Endothelial cell of umbilical vein (primary cell): Measurements from ENCODE around the gene AFG3L2.

Experiments used
- EZH2 ChIP-seq: IDR thresholded peaks from 2 replicates; pipeline ENCODE4 v1.6.1; 2012; ENCODE audit warnings: borderline replicate concordance, low read depth, mild to moderate bottlenecking, moderate library complexity, low read length, inconsistent platforms; ENCODE audit not compliant: severe bottlenecking
- FOS ChIP-seq: IDR thresholded peaks from 2 replicates; pipeline ENCODE4 v1.6.1; 2011; ENCODE audit warnings: mild to moderate bottlenecking, low read length, moderate library complexity, borderline replicate concordance; ENCODE audit not compliant: insufficient read depth
- MAX ChIP-seq: IDR thresholded peaks from 2 replicates; pipeline ENCODE4 v1.6.1; 2011; ENCODE audit not compliant: insufficient read depth, insufficient read length
- MYC ChIP-seq: IDR thresholded peaks from one replicate; pipeline ENCODE4 v1.6.1; 2011; ENCODE audit warnings: mild to moderate bottlenecking, low read depth, low read length
- POLR2A ChIP-seq: IDR thresholded peaks from 2 replicates; pipeline ENCODE4 v1.6.1; 2012; ENCODE audit warnings: low read depth, mild to moderate bottlenecking, control low read depth, low read length
- POLR2AphosphoS5 ChIP-seq: IDR thresholded peaks from 2 replicates; pipeline ENCODE4 v1.6.1; 2012; ENCODE audit warnings: low read depth, mild to moderate bottlenecking, control low read depth, low read length, moderate library complexity; ENCODE audit not compliant: insufficient read depth
- TF ChIP-seq, protein P1 (sequence below), 2 donors: IDR thresholded peaks; 1 replicate in 1 of 2; 2 replicates in 1 of 2; pipeline ENCODE4 v1.5.1; 2011; ENCODE audit warnings: low read length in 2 of 2, mild to moderate bottlenecking in 2 of 2, moderate library complexity in 2 of 2, control low read depth in 1 of 2, inconsistent platforms in 1 of 2, low read depth in 1 of 2; ENCODE audit not compliant: insufficient read depth in 1 of 2; ENCODE audit errors: extremely low read depth in 1 of 2

- TF ChIP-seq POLR2AphosphoS5: no peak
- no peak for TF ChIP-seq POLR2A
- TF ChIP-seq MAX: no peak
- TF ChIP-seq, protein P1, sequence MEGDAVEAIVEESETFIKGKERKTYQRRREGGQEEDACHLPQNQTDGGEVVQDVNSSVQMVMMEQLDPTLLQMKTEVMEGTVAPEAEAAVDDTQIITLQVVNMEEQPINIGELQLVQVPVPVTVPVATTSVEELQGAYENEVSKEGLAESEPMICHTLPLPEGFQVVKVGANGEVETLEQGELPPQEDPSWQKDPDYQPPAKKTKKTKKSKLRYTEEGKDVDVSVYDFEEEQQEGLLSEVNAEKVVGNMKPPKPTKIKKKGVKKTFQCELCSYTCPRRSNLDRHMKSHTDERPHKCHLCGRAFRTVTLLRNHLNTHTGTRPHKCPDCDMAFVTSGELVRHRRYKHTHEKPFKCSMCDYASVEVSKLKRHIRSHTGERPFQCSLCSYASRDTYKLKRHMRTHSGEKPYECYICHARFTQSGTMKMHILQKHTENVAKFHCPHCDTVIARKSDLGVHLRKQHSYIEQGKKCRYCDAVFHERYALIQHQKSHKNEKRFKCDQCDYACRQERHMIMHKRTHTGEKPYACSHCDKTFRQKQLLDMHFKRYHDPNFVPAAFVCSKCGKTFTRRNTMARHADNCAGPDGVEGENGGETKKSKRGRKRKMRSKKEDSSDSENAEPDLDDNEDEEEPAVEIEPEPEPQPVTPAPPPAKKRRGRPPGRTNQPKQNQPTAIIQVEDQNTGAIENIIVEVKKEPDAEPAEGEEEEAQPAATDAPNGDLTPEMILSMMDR (IDR thresholded peaks at IDR 0.05; ENCODE audit: extremely low read depth in 1 of 2, insufficient read depth in 1 of 2, low read depth in 1 of 2, low read length in 2 of 2): no peak
- TF ChIP-seq FOS: no peak
- TF ChIP-seq EZH2: no peak
- no peak for TF ChIP-seq MYC
Measured at GRCh38 chr18:12333506-12334290, 43.3 kb downstream of the AFG3L2 start.
